COLO829 (cell line): ENCODE measurements around the gene DENND5A.
"Not testable (repeated sequence)": the region's sequence is repeated elsewhere in the genome, so short reads cannot be mapped to it uniquely, and the experiment has no call there.

Experiments
- DNase-seq: peaks from one replicate; pipeline ENCODE4 v3.0.0; 2012; ENCODE audit warnings: low spot score

Gene DENND5A

DNA sequence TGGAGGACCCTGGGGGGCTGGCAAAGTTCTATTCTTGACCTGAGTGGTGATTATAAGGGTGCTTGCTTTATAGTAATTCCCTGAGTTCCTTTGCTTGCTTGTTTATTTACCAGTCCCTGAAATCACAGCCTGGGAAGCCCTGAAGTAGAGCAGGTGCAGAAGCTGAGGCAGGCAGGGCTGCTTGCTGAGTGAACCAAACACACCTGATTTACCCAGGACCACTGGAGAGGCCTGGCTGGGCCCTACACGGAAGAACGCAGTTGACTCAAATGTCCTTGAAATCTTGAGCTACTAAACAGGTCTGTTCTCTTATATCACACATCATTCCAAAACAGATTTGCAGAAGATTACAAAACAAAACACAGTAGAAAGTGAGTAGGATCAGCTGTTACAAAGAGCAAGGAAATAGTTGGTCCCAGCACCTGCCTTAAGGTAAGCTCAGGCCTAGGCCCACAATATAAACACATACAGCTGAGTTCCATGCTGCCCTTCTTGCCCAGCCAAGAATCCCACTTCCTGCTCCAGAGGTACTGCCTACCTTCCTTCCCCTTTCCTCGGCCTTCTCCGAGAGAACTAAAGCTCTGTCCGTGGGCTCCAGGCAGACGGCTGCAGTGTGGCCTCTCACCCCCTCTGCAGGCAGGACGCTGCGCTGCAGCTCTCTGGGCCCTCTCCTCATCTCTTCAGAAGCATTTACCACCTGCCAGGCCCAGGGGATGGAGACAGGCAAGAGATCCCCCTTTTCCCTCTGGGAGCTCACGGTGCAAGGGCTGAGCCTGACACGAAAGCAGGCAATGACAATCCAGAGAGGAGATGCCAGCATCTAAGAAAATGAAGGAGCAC lies 127.6 kb downstream of the DENND5A start:
- peak; percentile 52 for DNase-seq

DNA sequence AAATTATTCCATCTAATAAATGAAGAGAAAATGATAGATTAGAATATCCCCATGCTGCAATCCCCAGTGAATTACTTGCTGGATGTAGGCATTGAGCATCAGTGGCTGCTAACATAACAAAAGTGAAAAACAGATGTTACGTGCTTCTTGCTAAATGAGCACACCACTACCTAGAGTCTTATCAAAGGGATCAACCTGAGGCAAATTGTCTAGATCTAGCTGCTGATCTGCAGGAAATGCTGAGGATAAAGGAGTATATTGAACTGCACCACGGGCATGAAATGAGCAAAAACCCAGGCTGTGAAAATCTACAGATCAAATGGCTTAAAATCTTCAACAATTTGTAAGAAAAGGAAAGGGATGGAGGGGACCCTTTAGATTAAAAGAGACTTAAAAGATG lies 128.4 kb downstream of the DENND5A start:
- DNase-seq = no peak

DNA sequence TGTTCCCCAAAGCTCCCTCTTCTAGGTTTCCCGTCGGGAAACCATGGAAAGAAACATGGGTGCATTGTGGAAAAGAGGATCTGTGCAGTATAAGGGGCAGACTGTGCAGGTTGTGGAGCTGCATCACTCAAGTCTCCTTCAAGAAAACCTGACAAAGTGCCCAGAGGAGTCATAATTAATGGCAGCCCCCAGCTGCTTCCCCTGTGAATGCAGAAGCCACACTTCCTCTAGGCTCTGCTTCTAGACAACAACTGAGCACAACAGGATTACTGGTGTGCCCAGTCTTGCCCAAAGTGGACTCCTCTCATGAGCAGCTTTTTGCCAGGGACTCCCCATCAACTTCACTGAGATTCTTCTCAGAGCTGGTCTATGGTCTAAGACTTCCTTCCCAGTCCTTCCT lies 131.2 kb downstream of the DENND5A start:
- no peak for DNase-seq

DNA sequence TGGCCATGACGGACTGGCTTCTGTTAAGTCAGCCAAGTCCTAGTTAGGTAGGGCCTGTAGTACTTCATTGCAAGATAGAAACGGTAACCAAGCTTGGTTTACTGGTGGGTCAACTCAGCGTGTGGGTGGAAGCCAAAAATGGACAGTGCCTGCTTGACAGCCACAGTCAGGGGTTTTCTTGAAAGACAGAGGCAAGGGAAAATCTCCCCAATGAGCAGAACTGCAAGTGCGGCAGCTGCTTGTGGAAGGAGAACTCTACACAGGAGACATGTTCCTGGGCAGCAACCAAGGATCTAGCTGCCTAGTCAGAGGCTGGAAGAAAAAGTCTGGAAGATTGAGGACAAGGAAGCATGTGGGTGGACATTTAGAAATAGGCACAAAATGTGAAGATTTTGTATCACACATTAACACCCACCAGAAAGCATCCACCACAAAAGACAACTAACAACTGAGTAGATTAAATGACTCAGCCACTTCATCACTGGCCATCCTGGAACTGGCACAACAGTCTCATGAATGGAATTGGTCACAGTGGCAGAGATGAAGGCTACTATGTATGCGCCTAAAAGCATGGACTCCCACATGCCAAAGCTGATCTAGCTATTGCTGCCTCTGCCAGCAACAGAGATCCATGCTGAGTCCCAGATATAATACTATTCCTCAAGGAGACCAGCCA lies 132.8 kb downstream of the DENND5A start:
- peak; percentile 48 for DNase-seq

DNA sequence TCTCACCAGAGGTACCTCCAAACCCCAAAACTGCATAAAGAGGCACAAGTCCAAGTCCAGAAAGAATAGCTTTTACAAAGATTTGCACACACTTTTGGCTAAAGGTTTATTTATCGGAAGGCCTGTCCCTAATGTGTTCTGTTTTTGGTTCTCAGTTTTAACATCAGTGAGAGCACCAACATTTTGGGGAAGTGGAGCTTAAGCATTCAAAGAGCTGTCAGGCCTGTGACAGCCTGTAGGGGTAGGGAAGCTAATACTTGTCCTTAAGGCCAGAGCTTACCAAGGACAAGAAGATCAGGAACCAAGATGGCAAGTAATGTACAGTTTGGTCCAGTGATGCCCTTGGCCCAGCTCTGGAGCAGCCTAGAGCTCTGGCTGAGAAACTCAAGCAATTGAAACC lies 134.9 kb downstream of the DENND5A start:
- DNase-seq = no peak

DNA sequence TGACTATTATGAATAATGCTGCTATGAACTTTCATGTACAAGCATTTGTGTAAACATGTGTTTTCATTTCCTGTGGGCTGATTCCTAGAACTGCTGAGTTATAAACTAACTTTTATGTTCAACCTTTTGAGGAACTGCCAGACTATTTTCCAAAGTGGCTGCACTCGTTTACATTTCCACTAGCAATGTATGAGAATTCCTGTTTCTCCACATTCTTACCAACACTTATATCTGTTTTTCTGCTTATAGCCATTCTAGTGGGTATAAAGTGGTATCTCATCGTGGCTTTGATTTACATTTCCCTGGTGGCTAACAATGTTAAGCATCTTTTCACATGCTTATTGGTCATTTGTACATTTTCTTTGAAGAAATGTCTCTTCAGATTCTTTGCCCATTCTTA lies 138.5 kb downstream of the DENND5A start:
- no peak for DNase-seq

DNA sequence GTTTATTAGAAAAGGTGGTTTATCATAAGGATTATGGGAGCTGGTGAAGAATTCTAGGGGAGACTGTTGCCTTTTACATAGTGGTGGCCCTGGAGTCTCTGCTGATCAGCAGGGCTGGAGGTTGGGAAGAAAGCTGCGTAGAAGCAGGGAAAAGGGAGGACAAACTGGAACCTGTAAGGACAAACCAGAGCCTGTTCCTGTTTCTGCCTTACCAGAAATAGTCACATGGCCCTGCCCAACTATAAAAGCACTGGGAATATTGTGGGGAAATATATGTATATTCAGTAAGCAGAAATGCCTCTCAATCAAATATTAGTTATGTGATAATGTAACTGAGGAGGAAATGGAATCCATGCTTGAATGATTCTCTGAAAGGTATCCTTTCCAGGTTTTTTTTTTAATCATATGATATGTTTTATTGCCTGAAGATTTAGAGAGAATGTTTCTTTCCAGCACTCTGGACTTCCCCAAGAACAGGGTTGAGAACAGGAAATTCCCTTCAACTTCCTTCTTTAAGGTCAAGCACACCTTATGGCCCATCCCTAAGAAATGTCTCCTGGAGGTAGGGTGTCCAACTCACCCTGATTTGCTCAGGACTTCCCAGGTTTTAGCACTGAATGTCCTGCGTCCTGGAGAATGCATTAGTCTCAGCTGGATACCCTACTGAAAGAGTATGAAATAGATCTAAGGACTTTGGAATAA lies 139.8 kb downstream of the DENND5A start:
- DNase-seq = no peak

DNA sequence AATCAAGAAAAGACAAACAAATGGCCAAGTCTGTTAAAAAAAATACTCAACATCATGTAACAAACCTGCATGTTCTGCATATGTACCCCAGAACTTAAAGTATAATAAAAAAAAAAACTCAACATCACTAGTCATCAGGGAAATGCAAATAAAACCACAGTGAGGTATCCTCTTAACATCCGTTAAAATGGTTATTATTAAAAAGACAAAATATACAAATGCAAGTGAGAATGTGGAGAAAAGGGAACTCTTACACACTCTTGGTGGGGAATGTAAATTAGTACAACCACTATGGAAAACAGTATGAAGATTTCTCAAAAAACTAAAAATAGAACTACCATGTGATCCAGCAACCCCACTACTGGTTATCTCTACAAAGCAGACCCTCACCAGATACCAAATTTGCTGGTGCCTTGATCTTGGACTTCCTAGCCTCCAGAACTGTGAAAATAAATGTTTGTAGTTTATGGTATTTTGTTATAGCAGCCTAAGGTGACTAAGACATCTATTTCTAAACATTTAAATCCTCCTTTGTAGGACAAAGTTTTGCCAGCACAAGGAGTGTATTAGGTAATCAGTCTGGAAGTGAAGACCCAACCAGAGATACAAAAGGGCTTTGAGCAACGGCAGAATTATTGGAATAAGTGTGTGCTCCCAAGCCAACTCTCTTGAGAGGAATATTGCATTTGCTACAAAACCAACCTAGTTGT lies 141.4 kb downstream of the DENND5A start:
- no peak for DNase-seq

DNA sequence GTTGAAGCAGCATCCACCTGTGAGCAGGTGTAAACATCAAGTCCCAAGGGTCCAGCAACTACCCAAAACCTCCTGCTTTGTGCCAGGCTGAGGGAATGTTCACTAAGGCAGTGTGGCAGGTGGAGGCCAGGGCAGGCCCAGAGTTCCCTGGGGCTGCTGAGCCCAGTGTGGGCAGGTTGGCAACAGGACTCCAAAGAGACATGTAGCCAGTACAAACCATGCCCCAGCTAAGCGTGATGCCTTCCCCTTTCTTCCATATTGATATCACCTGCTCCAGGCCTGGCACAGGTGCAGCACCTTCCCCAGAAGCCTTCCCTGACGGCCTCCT lies 143.7 kb downstream of the DENND5A start:
- no peak for DNase-seq

DNA sequence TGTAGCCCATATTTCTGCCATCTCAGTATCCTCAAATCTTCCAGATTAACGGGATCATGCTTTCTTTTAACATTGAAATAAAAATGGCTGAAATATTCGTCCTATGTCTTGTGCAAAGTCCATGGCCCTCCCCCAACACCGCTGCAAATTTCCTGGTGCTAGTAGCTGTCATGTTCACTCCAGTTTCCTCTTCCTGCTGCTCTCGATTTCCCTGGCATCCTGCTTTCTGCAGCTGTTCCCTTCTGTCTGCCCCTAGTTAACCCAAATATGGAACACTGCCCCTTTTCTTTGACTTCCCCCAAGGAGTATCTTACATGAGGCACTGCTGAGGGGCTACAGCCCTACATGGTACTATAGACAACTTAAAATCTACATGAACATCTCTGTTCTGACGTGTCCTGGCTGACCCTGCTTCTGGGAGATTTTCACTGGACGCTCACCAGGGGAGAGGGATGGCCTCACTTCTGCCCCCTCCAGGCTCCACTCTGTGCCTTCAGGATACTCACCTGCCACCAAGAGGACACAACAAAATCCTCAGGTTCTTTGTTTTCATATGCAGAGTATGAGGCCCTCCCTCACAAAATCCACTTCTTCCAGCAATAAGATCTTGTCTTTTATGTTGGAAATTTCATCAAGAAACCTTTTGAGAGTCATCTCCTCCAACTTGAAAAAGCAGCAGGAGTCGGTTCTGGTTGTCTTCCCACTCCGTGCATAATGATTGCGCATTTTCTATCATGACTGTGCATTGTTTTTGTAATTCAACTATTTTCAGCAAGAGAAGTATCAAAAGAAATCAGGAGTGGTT lies 144.3 kb downstream of the DENND5A start:
- no peak for DNase-seq

DNA sequence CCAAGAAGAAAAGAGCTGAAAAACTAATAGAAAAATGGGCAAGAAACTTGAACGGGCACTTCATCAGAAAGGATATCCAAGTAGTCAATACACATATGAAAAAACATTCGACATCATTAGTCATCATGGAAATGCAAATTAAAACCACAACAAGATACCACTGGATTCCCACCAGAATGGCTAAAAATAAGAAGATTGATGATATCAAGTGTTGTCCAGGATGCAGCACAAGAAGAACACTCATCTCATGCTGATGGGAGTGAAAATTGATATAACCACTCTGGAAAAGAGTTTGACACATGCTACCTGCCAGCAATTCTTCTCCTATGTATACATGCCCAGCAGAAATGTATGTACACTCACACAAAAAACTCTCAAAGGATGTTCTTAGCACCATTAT lies 146.9 kb downstream of the DENND5A start:
- no peak for DNase-seq

DNA sequence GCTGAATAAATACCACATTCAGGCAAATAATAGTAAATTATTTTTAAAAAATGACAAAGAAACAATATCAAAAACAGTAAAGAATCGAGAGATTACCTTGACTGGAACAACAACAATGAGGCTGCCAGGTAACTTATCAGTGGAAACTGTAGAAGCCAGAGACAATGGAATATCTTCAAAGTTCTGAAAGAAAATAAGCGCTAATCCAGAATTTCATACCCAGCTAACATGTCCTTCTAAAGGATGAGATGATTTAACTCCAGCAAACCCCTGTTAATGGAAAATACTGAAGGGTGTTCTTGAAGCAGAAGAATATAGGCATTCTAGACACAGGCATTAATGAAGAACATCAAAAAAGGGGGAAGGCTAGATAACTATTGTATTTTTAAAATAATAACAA lies 153.1 kb downstream of the DENND5A start:
- DNase-seq = no peak

DNA sequence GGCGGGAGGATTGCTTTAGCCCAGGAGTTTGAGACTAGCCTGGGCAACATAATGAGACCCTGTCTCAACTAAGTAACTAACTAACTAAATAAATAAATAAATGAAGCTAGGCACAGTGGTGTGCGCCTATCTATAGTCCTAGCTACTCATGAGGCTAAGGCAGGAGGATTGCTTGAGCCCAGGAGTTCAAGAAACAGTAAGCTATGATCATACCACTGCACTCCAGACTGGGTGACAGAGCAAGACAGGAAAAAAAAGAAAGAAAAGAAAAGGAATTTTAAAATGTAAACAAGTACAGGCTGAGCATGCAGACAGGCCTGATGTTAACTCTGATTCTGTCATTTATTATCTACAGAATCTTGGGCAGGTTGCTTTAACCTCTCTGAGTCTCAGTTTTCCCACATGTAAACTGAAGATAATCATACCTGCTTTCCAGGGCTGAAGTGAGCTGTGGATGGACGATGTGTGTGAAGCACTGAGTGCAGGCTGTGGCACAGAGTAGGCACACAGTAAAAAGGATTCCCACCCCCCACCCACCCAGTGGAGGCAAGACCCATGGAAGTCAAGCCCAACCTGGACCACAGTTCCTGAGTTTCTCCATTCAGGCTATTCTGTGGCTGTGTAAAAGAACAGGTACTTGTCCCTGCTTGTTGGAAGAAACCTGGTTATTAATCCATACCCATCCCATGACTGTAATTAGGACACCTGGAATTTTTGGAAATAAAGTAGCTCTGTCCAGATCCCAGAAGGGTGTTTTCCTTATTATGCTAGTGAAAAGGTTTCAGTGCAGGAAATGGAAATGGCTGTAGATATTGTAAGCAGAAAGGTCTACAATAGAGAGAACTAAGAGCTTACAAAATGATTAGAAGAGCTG lies 155.1 kb downstream of the DENND5A start:
- DNase-seq = no peak

DNA sequence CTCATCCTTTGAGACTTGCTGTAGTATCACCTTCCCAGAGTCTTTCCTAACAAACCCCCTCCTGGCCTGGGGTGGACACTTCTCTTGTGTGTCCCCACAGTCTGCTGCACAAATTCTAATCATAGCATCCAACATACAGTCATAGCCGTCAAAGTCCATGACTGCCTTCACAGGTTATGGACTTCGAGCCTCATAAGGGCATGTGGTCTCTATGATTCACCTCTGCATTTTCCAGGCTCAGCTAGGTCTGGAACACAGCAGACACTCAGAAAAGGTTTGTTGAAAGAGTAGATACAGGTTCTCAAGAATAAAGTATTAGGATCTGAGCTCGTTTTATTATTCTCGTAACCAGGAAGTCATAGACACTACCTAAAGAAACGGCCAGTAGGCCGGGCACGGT lies 160.6 kb downstream of the DENND5A start:
- no peak for DNase-seq

DNA sequence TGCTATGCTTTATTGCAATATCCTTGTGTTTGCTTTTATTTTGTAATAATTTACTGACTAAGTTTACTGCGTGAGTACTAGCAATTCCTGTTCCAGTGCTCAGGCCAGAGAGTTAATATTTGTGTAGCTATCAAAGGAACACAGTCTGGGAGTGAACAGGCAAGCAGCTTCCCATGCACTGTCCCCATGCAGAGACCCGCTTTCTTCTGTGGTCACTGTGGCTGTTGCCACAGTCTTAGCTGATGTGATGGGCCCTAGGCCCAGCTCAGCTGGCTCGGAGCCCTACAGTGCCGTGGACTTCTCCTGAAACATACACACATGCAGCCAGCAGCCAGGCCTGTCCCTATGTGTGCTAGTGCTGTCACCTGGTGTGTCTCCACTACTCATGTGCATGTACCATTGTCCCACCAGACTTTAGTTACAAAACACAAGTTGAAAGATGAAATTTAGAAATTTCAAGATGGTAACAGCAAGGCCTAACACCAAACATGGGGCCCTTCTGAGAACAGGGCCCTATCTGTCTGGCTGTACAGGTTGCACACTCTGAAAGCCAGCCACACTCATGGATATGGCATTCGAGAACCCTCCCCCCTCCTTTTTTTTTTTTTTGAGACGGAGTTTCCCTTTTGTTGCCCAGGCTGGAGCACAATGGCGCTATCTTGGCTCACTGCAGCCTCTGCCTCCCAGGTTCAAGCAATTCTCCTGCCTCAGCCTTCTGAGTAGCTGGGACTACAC lies 161.4 kb downstream of the DENND5A start:
- DNase-seq = no peak

DNA sequence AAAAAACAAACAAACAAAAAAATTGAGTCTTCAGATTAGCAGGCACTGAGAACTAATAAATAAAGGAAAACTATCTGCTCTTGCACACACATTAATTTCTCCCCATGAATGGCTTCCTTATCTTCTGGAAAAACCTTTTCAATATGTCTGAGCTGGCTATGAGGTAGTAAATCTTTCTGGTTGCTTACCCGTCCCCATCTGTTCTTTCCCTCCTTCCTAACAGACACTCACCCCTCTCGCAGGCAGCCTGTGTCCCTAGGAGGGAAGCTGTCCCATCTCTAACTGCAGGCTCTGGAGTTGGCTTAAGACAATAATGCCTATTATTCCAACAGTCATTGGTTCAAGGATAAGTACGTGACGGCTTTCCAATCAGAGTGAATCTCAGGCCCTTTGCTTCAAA lies 165.5 kb downstream of the DENND5A start:
- no peak for DNase-seq

DNA sequence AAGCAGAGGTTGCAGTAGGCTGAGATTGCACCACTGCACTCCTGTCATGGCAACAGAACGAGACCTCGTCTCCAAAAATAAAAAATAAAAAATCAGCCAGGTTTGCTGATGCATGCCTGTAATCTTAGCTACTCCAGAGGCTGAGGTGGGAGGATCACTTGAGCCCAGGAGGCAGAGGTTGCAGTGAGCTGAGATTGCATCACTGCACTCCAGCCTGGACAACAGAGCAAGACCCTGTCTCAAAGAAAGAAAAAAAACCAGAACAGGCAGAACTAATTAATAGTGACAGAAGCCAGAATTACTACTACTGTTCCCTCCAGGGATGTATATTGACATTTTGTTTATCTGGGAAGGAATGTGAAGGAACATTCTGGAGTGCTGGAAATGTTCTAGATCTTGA lies 166.7 kb downstream of the DENND5A start:
- not testable (repeated sequence) for DNase-seq

DNA sequence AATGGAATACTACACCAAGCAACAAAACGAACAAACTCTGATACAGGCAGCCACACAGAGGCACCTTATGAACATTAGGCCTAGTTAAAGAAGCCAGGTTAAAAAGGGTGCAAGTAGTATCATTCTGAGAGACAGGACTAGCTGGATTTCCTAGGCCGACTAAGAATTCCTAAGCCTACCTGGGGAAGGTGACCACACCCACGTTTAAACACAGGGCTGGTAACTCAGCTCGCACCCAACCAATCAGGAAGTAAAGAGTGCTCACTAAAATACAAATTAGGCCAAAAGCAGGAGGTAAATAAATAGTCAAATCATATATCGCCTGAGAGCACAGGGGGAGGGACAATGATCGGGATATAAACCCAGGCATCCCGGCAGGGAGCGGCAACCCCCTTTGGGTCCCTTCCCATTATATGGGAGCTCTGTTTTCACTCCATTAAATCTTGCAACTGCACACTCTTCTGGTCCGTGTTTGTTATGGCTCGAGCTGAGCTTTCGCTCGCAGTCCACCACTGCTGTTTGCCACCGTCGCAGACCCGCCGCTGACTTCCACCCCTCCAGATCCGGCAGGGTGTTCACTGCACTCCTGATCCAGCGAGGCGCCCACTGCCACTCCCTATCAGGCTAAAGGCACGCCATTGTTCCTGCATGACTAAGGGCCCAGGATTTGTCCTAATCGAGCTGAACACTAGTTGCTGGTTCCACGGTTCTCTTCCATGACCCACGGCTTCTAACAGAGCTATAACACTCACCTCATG lies 167.8 kb downstream of the DENND5A start:
- DNase-seq = not testable (repeated sequence)

DNA sequence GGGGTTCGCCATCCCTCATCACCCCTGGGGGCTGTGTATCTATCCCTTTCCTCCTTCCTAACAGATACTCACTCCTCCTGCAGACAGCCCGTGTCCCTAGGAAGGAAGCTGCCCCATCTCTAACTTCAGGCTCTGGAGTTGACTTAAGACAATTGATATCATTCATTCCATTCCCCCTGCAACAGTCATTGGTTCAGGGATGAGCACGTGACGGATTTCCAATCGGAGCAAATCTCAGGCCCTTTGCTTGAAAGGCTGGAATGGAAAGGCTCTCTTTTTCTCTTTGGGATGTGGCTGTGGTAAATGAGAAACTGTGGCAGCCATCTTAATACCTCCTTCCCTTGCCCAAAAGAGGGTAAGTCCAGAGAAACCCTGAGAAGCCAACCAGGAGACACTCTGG lies 168.7 kb downstream of the DENND5A start:
- DNase-seq = no peak
